GM19238 (cell line): ENCODE data around the gene PCDHB9.
"Not testable (repeated sequence)": the region's sequence is repeated elsewhere in the genome, so short reads cannot be mapped to it uniquely, and the experiment has no call there.

Experiments used
- DNase-seq: peaks from one replicate; pipeline ENCODE4 v3.0.0; 2011; ENCODE audit warnings: low spot score; ENCODE audit not compliant: insufficient read length

The PCDHB9 gene

GRCh38 chr5:141235922-141236321, 49.0 kb downstream of the PCDHB9 start:
- not testable (repeated sequence) for DNase-seq

- DNase-seq: no peak
Observed at GRCh38 chr5:141236516-141237313, 49.8 kb downstream of the PCDHB9 start.
